Adrenal gland (tissue), 5 donors: ENCODE results near the gene MED4.

Experiments
- CTCF ChIP-seq, 6 experiments: fragments of 450-650 bp in 4 of 6; fragments of 200-600 bp in 2 of 6; sonication (generic) in 1 of 6; IDR thresholded peaks; 1 replicate in 5 of 6; 2 replicates in 1 of 6; pipeline versions ENCODE4 v1.5.1 to v1.8.0; 2016 to 2021; ENCODE audit warnings: antibody characterized with exemption in 6 of 6, mild to moderate bottlenecking in 2 of 6, moderate library complexity in 1 of 6
- POLR2A ChIP-seq, 2 donors: fragments of 450-650 bp; IDR thresholded peaks; one replicate each; pipeline ENCODE4 v1.6.1; 2017; ENCODE audit warnings: antibody characterized with exemption in 2 of 2, mild to moderate bottlenecking in 2 of 2, moderate library complexity in 1 of 2
- donor health status: DM: no; HTN: no; CAD: no.

- TF ChIP-seq CTCF (IDR thresholded peaks at IDR 0.05) (no peak), POLR2A (IDR thresholded peaks at IDR 0.05) (no peak)
These were observed 51.0 kb downstream of the MED4 start for GRCh38 chr13:48043789-48044503.
